ENCODE measurements around the gene RABGAP1L. TPM values are rescaled to one million over a fixed set of nuclear protein-coding genes. Genes with fewer than 3 reads are reported as not detected.

The RABGAP1L gene
- total RNA-seq, 4 donors from 2014 or later: 39.9 to 77.4 (median 48.7) TPM

DNA sequence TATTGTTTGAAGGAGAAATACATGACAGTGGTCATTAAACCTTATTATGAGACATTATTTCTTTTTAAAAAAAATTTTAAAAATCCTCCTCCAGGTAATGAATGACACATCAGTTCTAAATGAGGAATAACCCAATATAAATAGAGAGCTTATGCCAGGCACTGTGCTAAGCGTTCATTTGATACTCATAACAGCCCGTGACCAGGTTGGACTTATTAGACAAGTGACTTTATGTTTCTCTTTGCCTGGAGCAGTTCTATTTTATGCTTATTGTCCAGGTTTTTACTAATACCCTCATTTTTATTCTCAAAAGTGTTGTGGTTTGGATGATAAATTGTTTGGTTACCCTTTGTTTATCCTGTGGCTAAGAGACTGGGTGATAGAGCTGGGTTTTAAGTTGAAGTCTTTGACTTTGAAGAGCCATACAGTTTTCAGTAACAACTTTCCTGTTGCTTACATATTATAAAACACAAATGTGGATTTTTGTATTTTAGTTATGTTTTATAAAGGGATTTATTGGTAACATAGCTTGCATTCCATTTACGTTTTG is 84.2 kb downstream of the RABGAP1L start:
- TF ChIP-seq, protein P1, sequence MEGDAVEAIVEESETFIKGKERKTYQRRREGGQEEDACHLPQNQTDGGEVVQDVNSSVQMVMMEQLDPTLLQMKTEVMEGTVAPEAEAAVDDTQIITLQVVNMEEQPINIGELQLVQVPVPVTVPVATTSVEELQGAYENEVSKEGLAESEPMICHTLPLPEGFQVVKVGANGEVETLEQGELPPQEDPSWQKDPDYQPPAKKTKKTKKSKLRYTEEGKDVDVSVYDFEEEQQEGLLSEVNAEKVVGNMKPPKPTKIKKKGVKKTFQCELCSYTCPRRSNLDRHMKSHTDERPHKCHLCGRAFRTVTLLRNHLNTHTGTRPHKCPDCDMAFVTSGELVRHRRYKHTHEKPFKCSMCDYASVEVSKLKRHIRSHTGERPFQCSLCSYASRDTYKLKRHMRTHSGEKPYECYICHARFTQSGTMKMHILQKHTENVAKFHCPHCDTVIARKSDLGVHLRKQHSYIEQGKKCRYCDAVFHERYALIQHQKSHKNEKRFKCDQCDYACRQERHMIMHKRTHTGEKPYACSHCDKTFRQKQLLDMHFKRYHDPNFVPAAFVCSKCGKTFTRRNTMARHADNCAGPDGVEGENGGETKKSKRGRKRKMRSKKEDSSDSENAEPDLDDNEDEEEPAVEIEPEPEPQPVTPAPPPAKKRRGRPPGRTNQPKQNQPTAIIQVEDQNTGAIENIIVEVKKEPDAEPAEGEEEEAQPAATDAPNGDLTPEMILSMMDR (IDR thresholded peaks at IDR 0.05; ENCODE audit: low read depth): no peak

DNA sequence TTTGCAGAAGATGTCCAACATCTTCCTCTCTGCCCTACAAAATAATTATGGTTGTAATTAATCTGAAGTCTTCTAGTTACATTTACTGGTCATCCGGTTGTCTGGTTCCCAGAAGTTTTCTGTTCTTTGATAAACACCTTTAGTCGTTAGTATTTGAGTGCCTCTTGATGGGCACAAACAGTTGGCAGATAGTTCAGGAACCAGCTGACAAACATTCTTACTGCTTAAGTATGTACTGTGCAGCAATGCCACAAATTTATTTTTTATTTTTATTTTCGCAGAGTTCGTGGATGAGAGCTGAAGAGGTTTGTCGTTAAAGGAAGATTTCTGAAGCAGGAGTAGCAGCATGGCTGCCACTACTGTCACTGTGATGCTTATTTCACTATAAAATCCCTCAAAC is 84.7 kb downstream of the RABGAP1L start:
- TF ChIP-seq, protein P1 (IDR thresholded peaks at IDR 0.05; ENCODE audit: low read depth): no peak

DNA sequence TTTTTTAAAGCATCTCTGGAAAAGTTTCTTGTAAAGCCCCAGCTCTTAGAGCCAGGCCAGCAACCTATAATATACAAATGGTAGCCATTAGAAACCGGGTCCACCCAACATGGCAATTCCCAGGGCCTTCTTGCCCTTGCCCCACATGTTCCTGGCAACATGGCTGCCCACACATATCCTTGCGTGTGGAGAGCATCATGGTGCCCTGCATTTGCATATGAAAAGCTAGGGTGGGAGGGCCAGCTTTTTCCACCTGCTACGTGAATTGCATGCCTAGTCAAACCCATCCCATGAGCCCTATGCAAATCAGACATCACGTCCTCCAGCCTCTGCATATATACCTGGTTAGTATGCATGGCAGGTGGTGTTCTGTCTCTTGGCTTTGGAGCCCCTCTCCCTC is 88.2 kb downstream of the RABGAP1L start:
- TF ChIP-seq, protein P1 (IDR thresholded peaks at IDR 0.05; ENCODE audit: low read depth): no peak

DNA sequence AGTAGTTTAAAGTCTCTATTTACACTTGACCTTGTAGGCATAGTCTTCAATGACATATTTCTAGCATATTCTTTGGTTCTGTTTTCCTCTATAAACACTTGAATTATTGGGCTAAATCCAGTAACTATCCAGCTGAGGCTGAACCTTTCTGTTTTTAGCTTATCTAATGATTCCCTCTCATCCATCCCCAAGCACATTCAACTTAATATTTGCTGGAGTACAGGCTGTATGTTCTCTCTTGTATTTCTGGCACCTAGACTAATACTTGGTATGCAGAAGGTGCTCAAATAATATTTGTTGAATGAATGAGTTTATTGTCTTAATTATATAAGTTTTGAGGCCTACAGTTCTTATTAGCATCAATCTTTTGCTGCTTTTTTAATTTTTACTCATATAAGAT is 88.7 kb downstream of the RABGAP1L start:
- TF ChIP-seq, protein P1 (IDR thresholded peaks at IDR 0.05; ENCODE audit: low read depth): no peak

DNA sequence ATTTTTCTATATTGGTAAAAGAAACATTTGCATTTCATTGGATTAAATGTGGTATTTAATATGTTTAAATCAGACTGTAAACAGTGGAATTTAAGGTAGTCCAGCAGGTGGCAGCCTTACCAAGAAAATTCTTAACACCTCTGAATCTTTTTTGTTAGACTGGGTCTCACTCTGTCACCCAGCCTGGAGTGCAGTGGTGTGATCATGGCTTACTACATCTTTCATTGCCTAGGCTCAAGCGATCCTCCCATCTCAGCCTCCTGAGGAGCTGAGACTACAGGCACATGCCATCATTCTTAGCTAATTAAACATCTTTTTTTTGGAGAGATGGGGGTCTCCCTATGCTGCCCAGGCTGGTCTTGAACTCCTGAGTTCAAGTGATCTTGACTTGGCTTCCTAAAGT is 98.8 kb downstream of the RABGAP1L start:
- TF ChIP-seq, protein P1 (IDR thresholded peaks at IDR 0.05; ENCODE audit: low read depth): no peak

DNA sequence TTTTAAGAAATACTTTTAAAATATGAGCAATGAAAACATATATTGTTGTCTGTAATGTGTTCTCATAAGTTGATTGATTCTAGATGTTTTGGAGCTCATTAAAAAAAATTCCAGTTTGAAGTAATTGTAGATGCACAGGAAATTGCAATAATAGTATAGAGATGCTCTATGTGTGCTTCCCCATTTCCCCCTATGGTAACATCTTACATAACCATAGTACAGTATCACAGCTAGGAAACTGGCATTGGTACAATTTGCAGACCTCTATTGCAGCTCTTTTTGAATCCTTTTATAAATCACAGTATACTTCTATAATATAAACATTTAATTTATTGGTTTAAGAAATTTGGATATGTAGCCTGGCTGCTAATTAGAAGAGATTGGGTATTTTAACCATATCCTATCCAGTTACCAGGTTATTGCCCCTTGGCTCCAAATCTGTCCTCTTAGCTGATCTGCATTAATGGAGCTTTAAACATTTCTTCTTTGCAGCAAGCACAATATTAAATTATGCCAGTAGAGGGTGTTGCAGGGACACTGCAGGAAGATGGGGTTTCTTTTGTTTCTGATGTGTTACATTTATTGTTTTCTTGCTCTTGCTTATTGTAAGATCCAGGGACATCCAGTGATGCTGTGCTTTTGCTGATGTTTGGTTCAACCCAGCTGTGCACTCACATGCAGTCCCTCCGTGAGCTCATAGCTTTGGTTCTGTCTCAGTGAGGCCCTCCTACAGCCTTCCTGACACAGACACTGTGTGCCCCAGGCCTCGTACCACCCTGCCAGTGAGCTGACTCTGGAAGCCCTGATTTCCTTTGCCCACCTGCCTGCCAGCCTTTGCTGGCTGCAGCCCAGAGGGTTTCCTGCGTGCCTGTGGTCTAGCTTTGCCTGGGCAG is 103.3 kb downstream of the RABGAP1L start:
- TF ChIP-seq, protein P1 (IDR thresholded peaks at IDR 0.05; ENCODE audit: low read depth): no peak

DNA sequence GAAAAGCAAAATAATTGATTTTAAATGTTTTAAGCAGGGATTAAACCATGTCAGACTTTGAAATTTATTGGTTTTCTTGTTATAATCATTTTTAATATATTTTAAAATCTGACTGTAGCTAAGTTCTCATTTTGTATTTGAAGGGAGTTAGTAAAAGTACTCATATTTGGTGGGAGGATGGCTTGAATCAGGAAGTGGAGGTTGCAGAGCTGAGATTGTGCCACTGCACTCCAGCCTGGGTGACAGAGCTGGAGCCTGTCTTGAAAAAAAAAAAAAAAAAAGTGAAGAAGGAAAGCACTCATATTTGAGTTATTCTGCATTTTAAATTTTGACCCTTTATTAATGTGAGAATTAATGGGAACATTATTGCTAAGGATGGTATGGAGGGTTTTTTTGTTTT is 106.0 kb downstream of the RABGAP1L start:
- TF ChIP-seq, protein P1 (IDR thresholded peaks at IDR 0.05; ENCODE audit: low read depth): no peak

Measured in subcutaneous adipose tissue (tissue), 4 donors.